WTC11 (cell line): ENCODE results near the gene SLC9A3. TPM values are rescaled to one million over a fixed set of nuclear protein-coding genes. Genes with fewer than 3 reads are reported as not detected.
"Not testable (repeated sequence)": the region's sequence is repeated elsewhere in the genome, so short reads cannot be mapped to it uniquely, and the experiment has no call there.

ENCODE experiments used
- ATAC-seq: fragments of 200-7000 bp; cut with Tn5 transposase; 2 replicates; pipeline ENCODE4 v1.10.0; 2021; ENCODE audit warnings: mild to moderate bottlenecking, moderate library complexity
- CTCF ChIA-PET: fragments of 300-600 bp; sonication (Branson Sonifier 250); formaldehyde crosslinking; loops from one replicate; lab custom pipeline; 2021; ENCODE audit warnings: antibody characterized with exemption; lab: Charles Lee
- POLR2A ChIA-PET: fragments of 350-600 bp; sonication (Branson Sonifier 250); formaldehyde crosslinking; loops from one replicate; lab custom pipeline; 2021; ENCODE audit warnings: antibody characterized with exemption; lab: Charles Lee
- DNase-seq: peaks from one replicate; pipeline ENCODE4 v3.0.0; 2021; ENCODE audit warnings: low spot score
- H3K27ac Mint-ChIP-seq: 2 replicates; pipeline ENCODE4 v1.8.0; 2021; ENCODE audit warnings: mixed read lengths
- H3K27me3 Mint-ChIP-seq: 2 replicates; pipeline ENCODE4 v1.8.0; 2021; ENCODE audit warnings: low read depth, mild to moderate bottlenecking, moderate library complexity, mixed read lengths
- H3K36me3 Mint-ChIP-seq: 2 replicates; pipeline ENCODE4 v1.8.0; 2021; ENCODE audit warnings: mixed read lengths
- H3K4me1 Mint-ChIP-seq: 2 replicates; pipeline ENCODE4 v1.8.0; 2022; ENCODE audit warnings: mixed read lengths
- H3K4me3 Mint-ChIP-seq: 2 replicates; pipeline ENCODE4 v1.8.0; 2021; ENCODE audit warnings: mild to moderate bottlenecking, moderate library complexity, mixed read lengths
- H3K9me3 Mint-ChIP-seq: 2 replicates; pipeline ENCODE4 v1.8.0; 2021; ENCODE audit warnings: mixed read lengths
- ATF1 ChIP-seq: sonication (generic); formaldehyde crosslinking; IDR thresholded peaks from 2 replicates; pipeline ENCODE4 v1.8.1; 2023; ENCODE audit warnings: mild to moderate bottlenecking, moderate library complexity, missing genetic modification reagents
- EMX1 ChIP-seq: fragments of 250-450 bp; sonication (Bioruptor Pico); IDR thresholded peaks from 2 replicates; pipeline ENCODE4 v1.8.0; 2021; ENCODE audit warnings: mild to moderate bottlenecking
- FOXP1 ChIP-seq: sonication (generic); formaldehyde crosslinking; IDR thresholded peaks from 2 replicates; pipeline ENCODE4 v1.8.0; 2022; ENCODE audit warnings: missing genetic modification reagents, mild to moderate bottlenecking, moderate library complexity, borderline replicate concordance
- PRDM15 ChIP-seq: sonication (generic); formaldehyde crosslinking; IDR thresholded peaks from 2 replicates; pipeline ENCODE4 v1.8.0; 2022; ENCODE audit warnings: missing genetic modification reagents
- PRRX2 ChIP-seq: fragments of 250-450 bp; sonication (Bioruptor Pico); IDR thresholded peaks from 2 replicates; pipeline ENCODE4 v1.8.0; 2021; ENCODE audit warnings: mild to moderate bottlenecking
- TP53 ChIP-seq: sonication (generic); formaldehyde crosslinking; IDR thresholded peaks from 2 replicates; pipeline ENCODE4 v1.8.1; 2023; ENCODE audit warnings: mild to moderate bottlenecking, missing genetic modification reagents
- USF1 ChIP-seq: sonication (generic); formaldehyde crosslinking; IDR thresholded peaks from 2 replicates; pipeline ENCODE4 v1.8.0; 2022; ENCODE audit warnings: mild to moderate bottlenecking, missing genetic modification reagents
- ZNF219 ChIP-seq: sonication (generic); formaldehyde crosslinking; IDR thresholded peaks from 2 replicates; pipeline ENCODE4 v1.8.0; 2023; ENCODE audit warnings: missing genetic modification reagents, mild to moderate bottlenecking, borderline replicate concordance
- ZNF263 ChIP-seq: sonication (generic); formaldehyde crosslinking; IDR thresholded peaks from 2 replicates; pipeline ENCODE4 v1.8.1; 2022; ENCODE audit warnings: low read depth, mild to moderate bottlenecking, moderate library complexity, missing genetic modification reagents
- ZNF416 ChIP-seq: fragments of 250-450 bp; sonication (Bioruptor Pico); IDR thresholded peaks from 2 replicates; pipeline ENCODE4 v1.9.0; 2021; ENCODE audit warnings: mild to moderate bottlenecking, inconsistent platforms
- ZNF671 ChIP-seq: fragments of 250-450 bp; sonication (Bioruptor Pico); IDR thresholded peaks from 2 replicates; pipeline ENCODE4 v1.8.0; 2021; ENCODE audit warnings: mild to moderate bottlenecking
- ZSCAN18 ChIP-seq: fragments of 250-450 bp; sonication (Bioruptor Pico); IDR thresholded peaks from 2 replicates; pipeline ENCODE4 v2.1.2; 2022; ENCODE audit warnings: mild to moderate bottlenecking, moderate library complexity
- total RNA-seq: library from RNA; stranded (reverse); gene quantifications from 3 replicates; pipeline ENCODE4 v1.2.3, GENCODE V29; 2021
- TF ChIP-seq, protein P1 (sequence below): fragments of 250-450 bp; sonication (Bioruptor Pico); conservative IDR thresholded peaks from 2 replicates; pipeline ENCODE4 v1.9.0; 2021; ENCODE audit warnings: mild to moderate bottlenecking
- TF ChIP-seq, protein P2 (sequence below): sonication (generic); formaldehyde crosslinking; IDR thresholded peaks from 2 replicates; pipeline ENCODE4 v1.8.1; 2022; ENCODE audit warnings: missing genetic modification reagents, borderline replicate concordance
- TF ChIP-seq, protein P3 (sequence below): sonication (generic); formaldehyde crosslinking; IDR thresholded peaks from 2 replicates; pipeline ENCODE4 v1.8.1; 2023; ENCODE audit warnings: mild to moderate bottlenecking, missing genetic modification reagents, moderate library complexity
- TF ChIP-seq, protein P4 (sequence below): fragments of 200-600 bp; IDR thresholded peaks from 2 replicates; pipeline ENCODE4 v1.8.0; 2022; ENCODE audit warnings: antibody characterized with exemption

The SLC9A3 gene
- total RNA-seq, 1 experiment from 2014 or later: 1.6 TPM

DNA sequence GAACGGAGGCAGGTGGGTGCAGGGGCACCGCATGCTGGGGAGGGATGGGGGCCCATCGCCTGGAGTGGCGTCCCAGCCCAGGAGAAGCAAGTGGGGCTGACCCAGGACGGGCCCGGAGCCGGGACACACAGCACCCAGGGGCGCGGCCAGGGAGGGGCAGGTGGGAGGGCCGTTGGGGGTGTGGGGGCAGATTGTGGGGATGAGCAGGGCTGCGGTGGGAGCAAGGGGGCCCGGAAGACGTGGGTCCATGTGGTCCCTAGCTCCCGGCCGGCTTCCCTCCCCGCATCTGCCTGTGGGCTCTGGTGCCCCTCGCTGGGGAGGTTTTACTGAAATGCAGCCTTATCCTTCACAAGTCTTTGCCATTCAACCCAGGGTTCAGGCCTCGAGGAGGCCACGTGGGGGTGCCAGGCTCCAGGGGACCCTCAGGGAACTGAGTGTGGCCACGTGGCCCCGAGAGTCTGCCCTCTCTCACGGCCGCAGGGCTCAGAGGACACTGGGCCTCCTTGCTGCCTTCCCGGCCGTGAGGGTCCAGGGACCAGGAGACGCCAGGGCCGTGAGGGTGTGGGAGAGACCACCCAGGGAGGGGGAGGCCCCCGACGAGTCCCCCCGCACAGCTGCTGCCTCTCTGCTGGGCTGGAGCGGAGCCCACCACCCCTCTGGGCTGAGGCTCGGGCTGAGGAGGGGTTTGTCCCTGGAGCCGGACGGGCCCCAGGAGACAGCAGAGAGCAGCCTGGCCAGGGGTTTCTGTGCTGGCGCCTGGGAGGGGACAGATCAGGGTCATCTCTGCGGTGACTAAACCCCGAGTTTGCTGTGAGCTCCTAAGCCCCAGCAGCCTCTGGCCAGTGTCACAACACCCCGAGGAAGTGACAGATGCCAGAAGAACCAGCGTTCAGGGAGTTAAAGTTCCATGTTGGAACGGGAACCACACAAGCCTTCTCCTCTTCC lies 35.2 kb downstream of the SLC9A3 start (continued):
- no peak for TF ChIP-seq PRDM15 (CRISPR knock-in tag)
- TF ChIP-seq, protein P1, sequence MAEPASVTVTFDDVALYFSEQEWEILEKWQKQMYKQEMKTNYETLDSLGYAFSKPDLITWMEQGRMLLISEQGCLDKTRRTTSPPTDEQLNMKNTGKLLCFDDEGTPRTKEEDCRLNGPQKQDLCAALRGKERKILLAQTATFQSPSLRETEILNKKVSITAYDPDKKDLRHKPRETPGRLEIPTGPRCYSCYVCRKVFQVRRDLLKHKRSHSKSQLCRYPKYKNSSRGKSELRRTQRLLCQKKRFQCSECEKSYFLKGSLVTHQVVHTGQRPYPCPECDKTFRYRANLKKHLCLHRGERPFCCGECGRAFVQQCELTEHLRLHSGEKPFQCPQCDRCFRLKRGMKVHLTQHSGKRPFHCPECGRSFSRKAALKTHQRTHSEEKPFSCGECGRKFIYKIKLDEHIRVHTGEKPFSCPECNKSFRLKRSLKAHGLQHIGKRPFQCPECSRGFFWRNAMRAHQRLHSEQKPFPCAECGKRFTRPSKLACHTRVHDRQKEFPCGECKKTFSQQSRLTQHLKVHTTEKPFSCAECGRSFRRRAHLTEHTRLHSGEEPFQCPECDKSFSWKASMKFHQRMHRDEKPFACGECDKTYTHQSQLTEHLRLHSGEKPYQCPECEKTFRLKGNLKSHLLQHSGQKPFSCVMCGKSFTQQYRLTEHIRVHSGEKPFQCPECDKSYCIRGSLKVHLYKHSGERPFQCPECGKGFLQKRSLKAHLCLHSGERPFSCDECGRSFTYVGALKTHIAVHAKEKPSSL (CRISPR knock-in tag): no peak
- TF ChIP-seq TP53 (CRISPR knock-in tag): no peak

DNA sequence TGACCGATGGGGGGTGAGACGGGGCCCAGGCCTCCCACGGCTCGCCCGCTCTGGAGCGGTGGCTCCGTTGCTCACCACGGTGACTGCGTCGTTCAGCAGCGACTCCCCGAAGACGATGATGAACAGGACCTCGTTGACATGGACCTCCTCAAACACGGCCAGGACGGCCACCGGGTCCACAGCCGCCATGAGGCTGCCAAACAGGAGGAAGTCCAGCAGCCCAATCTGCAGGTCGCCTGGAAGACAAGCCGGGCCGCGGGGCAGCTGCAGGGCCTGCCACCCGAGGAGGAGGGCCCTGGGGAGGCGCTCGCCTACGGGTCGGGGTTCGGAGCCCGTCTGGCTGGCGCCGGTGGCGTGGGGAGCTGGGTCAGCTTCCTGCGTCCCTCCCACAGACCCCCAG lies 36.0 kb downstream of the SLC9A3 start:
- peaks cover 51% of the 10 kb centered on the region for H3K27me3 Mint-ChIP-seq
- no peak for TF ChIP-seq USF1 (CRISPR knock-in tag)
- no peak for TF ChIP-seq FOXP1 (CRISPR knock-in tag)
- no peak for TF ChIP-seq PRRX2 (CRISPR knock-in tag)
- TF ChIP-seq ZNF219 (CRISPR knock-in tag): no peak
- no peak for TF ChIP-seq ZNF263 (CRISPR knock-in tag)
- TF ChIP-seq, all 79 proteins: peak for 0
- no peak overlapping the region for H3K27ac Mint-ChIP-seq
- CTCF ChIA-PET: interaction anchor here (0.8 kb wide), 1 partner anchor 42 kb away, joined by 3 read pairs; no protein-coding TSS in a partner anchor
- no peak for DNase-seq
- no peak for ATAC-seq
- H3K4me1 Mint-ChIP-seq: peaks cover 7% of the 10 kb centered on the region
- no peaks in the 10 kb centered on the region for H3K36me3 Mint-ChIP-seq
- H3K4me3 Mint-ChIP-seq: no peak overlapping the region
- POLR2A ChIA-PET: no interaction called here
- no peaks in the 10 kb centered on the region for H3K9me3 Mint-ChIP-seq

GRCh38 chr5:486597-486996 lies 37.7 kb downstream of the SLC9A3 start:
- H3K27ac Mint-ChIP-seq, DNase-seq, ATAC-seq, H3K4me3 Mint-ChIP-seq, POLR2A ChIA-PET, CTCF ChIA-PET, H3K36me3 Mint-ChIP-seq, H3K4me1 Mint-ChIP-seq, H3K9me3 Mint-ChIP-seq: not testable (repeated sequence)
- peaks cover 34% of the 10 kb centered on the region for H3K27me3 Mint-ChIP-seq

- no peaks in the 10 kb centered on the region for H3K9me3 Mint-ChIP-seq
- H3K4me1 Mint-ChIP-seq: no peaks in the 10 kb centered on the region; the same call in 1 of the 2 replicates
- no peak for DNase-seq
- no peak for ATAC-seq
- TF ChIP-seq ZSCAN18 (CRISPR knock-in tag) (no peak), EMX1 (no peak), ATF1 (no peak), ZNF416 (CRISPR knock-in tag) (no peak), ZNF671 (CRISPR knock-in tag) (no peak)
- TF ChIP-seq, protein P2, sequence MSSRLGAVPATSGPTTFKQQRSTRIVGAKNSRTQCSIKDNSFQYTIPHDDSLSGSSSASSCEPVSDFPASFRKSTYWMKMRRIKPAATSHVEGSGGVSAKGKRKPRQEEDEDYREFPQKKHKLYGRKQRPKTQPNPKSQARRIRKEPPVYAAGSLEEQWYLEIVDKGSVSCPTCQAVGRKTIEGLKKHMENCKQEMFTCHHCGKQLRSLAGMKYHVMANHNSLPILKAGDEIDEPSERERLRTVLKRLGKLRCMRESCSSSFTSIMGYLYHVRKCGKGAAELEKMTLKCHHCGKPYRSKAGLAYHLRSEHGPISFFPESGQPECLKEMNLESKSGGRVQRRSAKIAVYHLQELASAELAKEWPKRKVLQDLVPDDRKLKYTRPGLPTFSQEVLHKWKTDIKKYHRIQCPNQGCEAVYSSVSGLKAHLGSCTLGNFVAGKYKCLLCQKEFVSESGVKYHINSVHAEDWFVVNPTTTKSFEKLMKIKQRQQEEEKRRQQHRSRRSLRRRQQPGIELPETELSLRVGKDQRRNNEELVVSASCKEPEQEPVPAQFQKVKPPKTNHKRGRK (CRISPR knock-in tag): no peak
- TF ChIP-seq, protein P3, sequence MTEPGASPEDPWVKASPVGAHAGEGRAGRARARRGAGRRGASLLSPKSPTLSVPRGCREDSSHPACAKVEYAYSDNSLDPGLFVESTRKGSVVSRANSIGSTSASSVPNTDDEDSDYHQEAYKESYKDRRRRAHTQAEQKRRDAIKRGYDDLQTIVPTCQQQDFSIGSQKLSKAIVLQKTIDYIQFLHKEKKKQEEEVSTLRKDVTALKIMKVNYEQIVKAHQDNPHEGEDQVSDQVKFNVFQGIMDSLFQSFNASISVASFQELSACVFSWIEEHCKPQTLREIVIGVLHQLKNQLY: no peak
- TF ChIP-seq, protein P4, sequence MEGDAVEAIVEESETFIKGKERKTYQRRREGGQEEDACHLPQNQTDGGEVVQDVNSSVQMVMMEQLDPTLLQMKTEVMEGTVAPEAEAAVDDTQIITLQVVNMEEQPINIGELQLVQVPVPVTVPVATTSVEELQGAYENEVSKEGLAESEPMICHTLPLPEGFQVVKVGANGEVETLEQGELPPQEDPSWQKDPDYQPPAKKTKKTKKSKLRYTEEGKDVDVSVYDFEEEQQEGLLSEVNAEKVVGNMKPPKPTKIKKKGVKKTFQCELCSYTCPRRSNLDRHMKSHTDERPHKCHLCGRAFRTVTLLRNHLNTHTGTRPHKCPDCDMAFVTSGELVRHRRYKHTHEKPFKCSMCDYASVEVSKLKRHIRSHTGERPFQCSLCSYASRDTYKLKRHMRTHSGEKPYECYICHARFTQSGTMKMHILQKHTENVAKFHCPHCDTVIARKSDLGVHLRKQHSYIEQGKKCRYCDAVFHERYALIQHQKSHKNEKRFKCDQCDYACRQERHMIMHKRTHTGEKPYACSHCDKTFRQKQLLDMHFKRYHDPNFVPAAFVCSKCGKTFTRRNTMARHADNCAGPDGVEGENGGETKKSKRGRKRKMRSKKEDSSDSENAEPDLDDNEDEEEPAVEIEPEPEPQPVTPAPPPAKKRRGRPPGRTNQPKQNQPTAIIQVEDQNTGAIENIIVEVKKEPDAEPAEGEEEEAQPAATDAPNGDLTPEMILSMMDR: no peak
- peaks cover 28% of the 10 kb centered on the region for H3K27me3 Mint-ChIP-seq
- no peaks in the 10 kb centered on the region for H3K36me3 Mint-ChIP-seq
- H3K27ac Mint-ChIP-seq: no peak overlapping the region
- POLR2A ChIA-PET: no interaction called here
- no peak overlapping the region for H3K4me3 Mint-ChIP-seq
- CTCF ChIA-PET: no interaction called here
These were observed 38.2 kb downstream of the SLC9A3 start for GRCh38 chr5:485946-486491.
